Stomach (tissue), 9 donors: Measurements from ENCODE around the gene PTPN22. TPM values are rescaled to one million over a fixed set of nuclear protein-coding genes. Genes with fewer than 3 reads are reported as not detected.

Source experiments
- DNase-seq, 2 donors: peaks; one replicate each; pipeline versions ENCODE4 v3.0.0 to v3.0.0-alpha.2; 2013 to 2019
- H3K27ac ChIP-seq, 5 donors: fragments of 200-600 bp in 4 of 5; sonication (generic) in 4 of 5; one replicate each; pipeline ENCODE4 v1.5.1; 2013 to 2019; ENCODE audit warnings: mild to moderate bottlenecking in 1 of 5, moderate library complexity in 1 of 5
- H3K27me3 ChIP-seq, 3 donors: fragments of 200-600 bp; sonication (generic); one replicate each; pipeline ENCODE4 v1.5.1; 2017 to 2019; ENCODE audit warnings: mixed run types in 1 of 3
- H3K36me3 ChIP-seq, 4 donors: fragments of 200-600 bp; sonication (generic); 1 replicate in 3 of 4; 2 replicates in 1 of 4; pipeline ENCODE4 v1.5.1; 2016 to 2019
- H3K4me1 ChIP-seq, 4 donors: fragments of 200-600 bp; sonication (generic); one replicate each; pipeline ENCODE4 v1.5.1; 2016 to 2019
- H3K4me3 ChIP-seq, 4 donors: fragments of 200-600 bp; sonication (generic) in 3 of 4; one replicate each; pipeline ENCODE4 v1.5.1; 2016 to 2019; ENCODE audit warnings: mild to moderate bottlenecking in 1 of 4
- H3K9me3 ChIP-seq, 4 donors: fragments of 200-600 bp; sonication (generic); one replicate each; pipeline ENCODE4 v1.5.1; 2016 to 2019
- EP300 ChIP-seq: sonication (generic); formaldehyde crosslinking; IDR thresholded peaks from one replicate; pipeline ENCODE4 v1.6.1; 2017; ENCODE audit warnings: antibody characterized with exemption
- POLR2A ChIP-seq, 4 donors: fragments of 450-650 bp; IDR thresholded peaks; one replicate each; pipeline ENCODE4 v1.6.1; 2016; ENCODE audit warnings: antibody characterized with exemption in 4 of 4, control low read depth in 2 of 4, mild to moderate bottlenecking in 1 of 4, moderate library complexity in 1 of 4
- POLR2AphosphoS5 ChIP-seq, 3 donors: sonication (generic); formaldehyde crosslinking; IDR thresholded peaks; one replicate each; pipeline ENCODE4 v1.6.1; 2016; ENCODE audit warnings: antibody characterized with exemption in 3 of 3
- WGBS, 5 donors: extraction: QIAGEN DNeasy Blood & Tissue Kit in 3 of 5; methylation state at CpG; one replicate each; pipeline versions ENCODE4 v1.1.5 to v1.1.7; 2013 to 2018; 5-methylcytosine and 5-hydroxymethylcytosine counted together
- intact Hi-C: fragments of 100-400 bp; cut with DNase I; formaldehyde crosslinking; loops from one replicate; pipeline ENCODE4 v1.15.1; 2023; ENCODE audit warnings: low total_unique reads
- polyA plus RNA-seq, 3 donors: library from polyadenylated mRNA; stranded (reverse); fragments of 200-250 nt; gene quantifications; one replicate each; pipeline ENCODE4 v1.2.3, GENCODE V29; 2013
- total RNA-seq, 5 donors: library from RNA; depleted of rRNA; stranded (reverse); fragments of >200 nt; gene quantifications; one replicate each; pipeline versions ENCODE4 v1.1.0 to v1.2.3, GENCODE V29; 2014 to 2016
- TF ChIP-seq, protein P1 (sequence below), 7 experiments: fragments of 450-650 bp in 4 of 7; fragments of 200-600 bp in 3 of 7; sonication (generic) in 3 of 7; IDR thresholded peaks; one replicate each; pipeline ENCODE4 v1.5.1; 2016 to 2019; ENCODE audit warnings: antibody characterized with exemption in 7 of 7, control low read depth in 2 of 7, mild to moderate bottlenecking in 1 of 7
- donor health status: healthy with polysubstance abuse.
- donor health status: Bipolar disorder and iron deficiency.
- donor health status: healthy.

The PTPN22 gene
- total and polyA plus RNA-seq, 8 donors = 0.93 to 8.5 (median 2.1) TPM; not detected in 1

DNA sequence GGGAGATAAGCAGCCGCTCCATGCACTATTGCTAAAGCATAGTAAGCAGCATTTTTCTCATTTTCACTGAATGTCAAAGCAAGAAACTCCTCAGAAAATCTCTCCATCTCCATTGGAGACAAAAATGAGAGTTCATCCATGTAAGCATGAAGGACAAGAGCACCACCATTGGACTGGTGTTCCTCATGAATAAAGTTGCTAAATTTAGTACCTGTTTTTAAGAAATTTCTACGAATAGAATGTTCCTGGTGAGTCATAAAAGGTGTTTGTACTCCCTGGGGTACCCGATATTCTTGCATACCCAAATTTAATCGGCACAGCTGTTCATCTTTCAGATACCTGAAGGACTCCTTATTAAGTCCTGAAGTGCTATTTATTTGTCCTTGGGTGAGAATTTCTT lies 74.0 kb downstream of the PTPN22 start:
- no peak overlapping the region for H3K27ac ChIP-seq
- no peaks in the 10 kb centered on the region for H3K27me3 ChIP-seq
- H3K4me3 ChIP-seq = no peak overlapping the region
- WGBS, 5 donors = 90 to 91% (median 90%) methylated on average over 4 of the region's 4 CpGs
- no peak for DNase-seq
- intact Hi-C loops = no loop called here
- no peaks in the 10 kb centered on the region for H3K9me3 ChIP-seq
- peaks cover 7 to 65% (median 39%) of the 10 kb centered on the region in 4 donors for H3K4me1 ChIP-seq
- H3K36me3 ChIP-seq = peaks cover 10 to 34% (median 26%) of the 10 kb centered on the region in 4 donors
- TF ChIP-seq EP300 (no peak), POLR2AphosphoS5 (IDR thresholded peaks at IDR 0.05) (no peak), POLR2A (IDR thresholded peaks at IDR 0.05) (no peak)
- TF ChIP-seq, protein P1, sequence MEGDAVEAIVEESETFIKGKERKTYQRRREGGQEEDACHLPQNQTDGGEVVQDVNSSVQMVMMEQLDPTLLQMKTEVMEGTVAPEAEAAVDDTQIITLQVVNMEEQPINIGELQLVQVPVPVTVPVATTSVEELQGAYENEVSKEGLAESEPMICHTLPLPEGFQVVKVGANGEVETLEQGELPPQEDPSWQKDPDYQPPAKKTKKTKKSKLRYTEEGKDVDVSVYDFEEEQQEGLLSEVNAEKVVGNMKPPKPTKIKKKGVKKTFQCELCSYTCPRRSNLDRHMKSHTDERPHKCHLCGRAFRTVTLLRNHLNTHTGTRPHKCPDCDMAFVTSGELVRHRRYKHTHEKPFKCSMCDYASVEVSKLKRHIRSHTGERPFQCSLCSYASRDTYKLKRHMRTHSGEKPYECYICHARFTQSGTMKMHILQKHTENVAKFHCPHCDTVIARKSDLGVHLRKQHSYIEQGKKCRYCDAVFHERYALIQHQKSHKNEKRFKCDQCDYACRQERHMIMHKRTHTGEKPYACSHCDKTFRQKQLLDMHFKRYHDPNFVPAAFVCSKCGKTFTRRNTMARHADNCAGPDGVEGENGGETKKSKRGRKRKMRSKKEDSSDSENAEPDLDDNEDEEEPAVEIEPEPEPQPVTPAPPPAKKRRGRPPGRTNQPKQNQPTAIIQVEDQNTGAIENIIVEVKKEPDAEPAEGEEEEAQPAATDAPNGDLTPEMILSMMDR (IDR thresholded peaks at IDR 0.05) = no peak

DNA sequence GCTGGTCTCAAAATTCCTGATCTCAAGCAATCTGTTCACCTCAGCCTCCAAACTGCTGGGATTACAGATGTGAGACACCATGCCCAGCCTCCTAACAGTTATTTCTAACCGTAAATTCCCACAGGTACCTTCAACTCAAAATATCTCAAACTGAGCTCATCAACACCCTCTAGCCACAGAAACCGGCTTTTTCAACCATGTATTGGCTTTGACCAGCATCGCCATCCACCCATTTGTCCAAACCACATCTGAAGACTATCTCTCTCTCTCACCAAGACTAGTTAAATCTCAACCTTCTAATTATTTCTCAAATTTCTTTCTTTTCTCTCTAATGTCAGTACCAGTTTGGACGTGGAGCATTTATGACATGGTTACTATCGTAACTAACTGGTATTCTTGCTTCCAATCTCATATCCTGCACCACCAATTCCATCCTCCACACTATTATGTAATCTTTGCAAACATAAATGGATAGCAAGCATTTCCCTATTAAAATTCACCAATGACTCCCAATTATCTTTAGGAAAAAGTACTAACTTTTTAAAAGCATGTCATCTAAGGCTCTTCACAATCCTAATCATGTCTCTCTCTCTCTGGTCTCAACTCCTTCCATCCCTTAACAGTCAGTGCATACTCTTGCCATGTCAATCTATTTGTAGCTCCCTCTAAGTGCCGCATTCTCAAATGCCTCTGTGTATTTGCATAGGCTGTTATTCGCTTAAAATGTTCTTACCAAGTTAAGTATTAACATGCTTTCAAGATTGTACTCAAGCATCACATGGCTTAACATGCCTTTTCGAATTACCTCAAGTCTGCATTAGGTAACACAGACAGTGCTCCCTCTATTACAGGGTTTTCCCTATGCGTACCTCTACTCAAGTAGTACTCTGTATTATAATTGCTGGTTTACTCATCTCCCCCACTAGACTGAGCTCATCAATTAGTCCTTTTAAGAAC lies 77.4 kb downstream of the PTPN22 start:
- no peak overlapping the region for H3K4me3 ChIP-seq
- WGBS, 5 donors = 56 to 72% (median 68%) methylated on average over 9 of the region's 9 CpGs
- H3K27ac ChIP-seq = peak overlapping the region in 2 of 5 donors; percentile 2 to 39
- H3K27me3 ChIP-seq = no peaks in the 10 kb centered on the region
- TF ChIP-seq POLR2AphosphoS5 (IDR thresholded peaks at IDR 0.05) = peak in 1 of 3 donors; percentile 50
- TF ChIP-seq, protein P1 (IDR thresholded peaks at IDR 0.05) = no peak
- H3K36me3 ChIP-seq = peaks cover 10 to 38% (median 26%) of the 10 kb centered on the region in 4 donors
- H3K4me1 ChIP-seq = peaks cover 6 to 46% (median 24%) of the 10 kb centered on the region in 4 donors
- intact Hi-C loops = no loop called here
- no peaks in the 10 kb centered on the region for H3K9me3 ChIP-seq
- DNase-seq = peak in 1 of 2 donors; percentile 63

DNA sequence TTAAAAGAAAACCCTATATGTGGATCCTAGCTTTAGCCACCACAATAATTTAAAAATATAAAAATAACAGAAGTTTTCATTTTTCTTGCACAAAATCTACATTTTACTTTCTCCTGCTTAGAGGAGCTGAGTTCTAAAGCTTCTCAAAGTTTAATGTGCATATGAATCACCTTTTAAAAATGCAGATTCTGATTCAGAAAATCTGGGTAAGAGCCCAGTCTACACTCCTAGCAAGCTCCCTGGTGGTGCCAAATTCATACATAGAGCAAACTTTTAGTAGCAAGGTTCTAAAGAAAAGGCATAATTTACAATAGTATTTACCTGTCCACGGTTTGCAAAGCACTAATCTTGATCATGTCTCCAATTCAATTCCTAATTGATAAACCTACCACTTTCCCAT lies 78.5 kb downstream of the PTPN22 start:
- Histone ChIP-seq H3K9me3 (no peaks in the 10 kb centered on the region), H3K27me3 (no peaks in the 10 kb centered on the region), H3K27ac (no peak overlapping the region), H3K4me3 (no peak overlapping the region), H3K4me1 (peaks cover 6 to 44% (median 25%) of the 10 kb centered on the region in 4 donors), H3K36me3 (peaks cover 10 to 38% (median 26%) of the 10 kb centered on the region in 4 donors)
- WGBS, 5 donors = 60 to 89% (median 68%) methylated on average over 1 of the region's 1 CpG
- no peak for DNase-seq
- intact Hi-C loops = no loop called here
- TF ChIP-seq POLR2A (IDR thresholded peaks at IDR 0.05) (no peak), POLR2AphosphoS5 (IDR thresholded peaks at IDR 0.05) (no peak), EP300 (no peak)
- TF ChIP-seq, protein P1 (IDR thresholded peaks at IDR 0.05) = no peak

DNA sequence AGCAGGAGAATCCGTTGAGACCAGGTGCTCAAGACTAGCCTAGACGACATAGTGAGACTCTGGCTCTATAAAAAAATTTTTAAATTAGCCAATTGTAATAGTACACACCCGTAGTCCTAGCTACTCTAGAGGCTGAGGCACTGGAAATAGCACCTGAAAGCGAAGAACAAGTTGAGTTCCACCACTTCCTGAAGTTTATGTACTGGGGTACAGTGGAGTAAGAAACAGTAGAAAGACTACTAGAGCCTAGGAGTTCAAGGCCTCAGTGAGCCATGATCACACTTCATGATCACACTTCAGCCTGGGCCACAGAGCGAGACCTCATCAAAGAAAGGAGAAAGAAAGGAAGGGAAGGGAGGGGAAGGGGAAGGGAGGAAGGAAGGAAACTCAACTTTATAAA lies 79.0 kb downstream of the PTPN22 start:
- Histone ChIP-seq H3K27me3 (no peaks in the 10 kb centered on the region), H3K4me1 (peaks cover 6 to 48% (median 25%) of the 10 kb centered on the region in 4 donors), H3K27ac (no peak overlapping the region), H3K4me3 (no peak overlapping the region), H3K36me3 (peaks cover 7 to 34% (median 21%) of the 10 kb centered on the region in 4 donors), H3K9me3 (no peaks in the 10 kb centered on the region)
- TF ChIP-seq POLR2A (IDR thresholded peaks at IDR 0.05) (no peak), POLR2AphosphoS5 (IDR thresholded peaks at IDR 0.05) (no peak), EP300 (no peak)
- TF ChIP-seq, protein P1 (IDR thresholded peaks at IDR 0.05) = no peak
- no peak for DNase-seq
- intact Hi-C loops = no loop called here
- 88 to 92% (median 90%) methylated on average over 5 of the region's 5 CpGs for WGBS, 5 donors
